Left lung (tissue), 10 donors: ENCODE data around the gene HLA-DMA. TPM values are rescaled to one million over a fixed set of nuclear protein-coding genes. Genes with fewer than 3 reads are reported as not detected.

Source experiments
- ATAC-seq: fragments of 200-7000 bp; cut with Tn5 transposase; one replicate; pipeline ENCODE4 v1.9.1; 2020; ENCODE audit warnings: moderate library complexity
- DNase-seq, 4 donors: peaks; one replicate each; pipeline ENCODE4 v3.0.0-alpha.2; 2013 to 2020
- H3K27ac ChIP-seq, 2 donors: fragments of 200-600 bp; sonication (generic) in 1 of 2; one replicate each; pipeline versions ENCODE4 v1.5.0 to v1.8.0; 2020 to 2021
- H3K27me3 ChIP-seq, 2 donors: fragments of 200-600 bp; sonication (generic) in 1 of 2; one replicate each; pipeline versions ENCODE4 v1.5.0 to v1.8.0; 2020 to 2021
- H3K36me3 ChIP-seq, 2 donors: fragments of 200-600 bp; sonication (generic) in 1 of 2; one replicate each; pipeline versions ENCODE4 v1.5.0 to v1.8.0; 2020 to 2021
- H3K4me1 ChIP-seq, 2 donors: fragments of 200-600 bp; one replicate each; pipeline ENCODE4 v1.8.0; 2021
- H3K4me3 ChIP-seq, 2 donors: fragments of 200-600 bp; sonication (generic) in 1 of 2; one replicate each; pipeline versions ENCODE4 v1.5.0 to v1.8.0; 2020 to 2021; ENCODE audit warnings: mild to moderate bottlenecking in 1 of 2
- H3K9me3 ChIP-seq, 2 donors: fragments of 200-600 bp; sonication (generic) in 1 of 2; one replicate each; pipeline versions ENCODE4 v1.5.0 to v1.8.0; 2020 to 2021
- intact Hi-C, 2 donors: fragments of 100-400 bp; cut with DNase I; formaldehyde crosslinking; loops; one replicate each; pipeline versions ENCODE4 v1.11.2 to v1.14.2; 2022
- polyA plus RNA-seq, 6 donors: library from polyadenylated mRNA; unstranded; fragments of 120-200 nt; gene quantifications; one replicate each; pipeline ENCODE4 v1.2.1, GENCODE V29; 2013; ENCODE audit not compliant: insufficient read length in 6 of 6
- total RNA-seq, 2 donors: library from RNA; stranded (reverse); fragmentation: NEBNext Ultra II Directional; extraction: Animal tissue kit (Norgen Biotek cat#: 25700); gene quantifications; one replicate each; pipeline ENCODE4 v1.2.1, GENCODE V29; 2021
- TF ChIP-seq, protein P1 (sequence below), 2 donors: fragments of 200-600 bp; sonication (generic) in 1 of 2; IDR thresholded peaks; one replicate each; pipeline versions ENCODE4 v1.5.0 to v1.8.0; 2021; ENCODE audit warnings: antibody characterized with exemption in 2 of 2
- donor health status: DM: no; HTN: yes; CAD: no.
- donor health status: DM: no; HTN: no; CAD: no.

HLA-DMA gene
- total and polyA plus RNA-seq, 8 donors, result 9.4 to 159 (median 22.0) TPM

DNA sequence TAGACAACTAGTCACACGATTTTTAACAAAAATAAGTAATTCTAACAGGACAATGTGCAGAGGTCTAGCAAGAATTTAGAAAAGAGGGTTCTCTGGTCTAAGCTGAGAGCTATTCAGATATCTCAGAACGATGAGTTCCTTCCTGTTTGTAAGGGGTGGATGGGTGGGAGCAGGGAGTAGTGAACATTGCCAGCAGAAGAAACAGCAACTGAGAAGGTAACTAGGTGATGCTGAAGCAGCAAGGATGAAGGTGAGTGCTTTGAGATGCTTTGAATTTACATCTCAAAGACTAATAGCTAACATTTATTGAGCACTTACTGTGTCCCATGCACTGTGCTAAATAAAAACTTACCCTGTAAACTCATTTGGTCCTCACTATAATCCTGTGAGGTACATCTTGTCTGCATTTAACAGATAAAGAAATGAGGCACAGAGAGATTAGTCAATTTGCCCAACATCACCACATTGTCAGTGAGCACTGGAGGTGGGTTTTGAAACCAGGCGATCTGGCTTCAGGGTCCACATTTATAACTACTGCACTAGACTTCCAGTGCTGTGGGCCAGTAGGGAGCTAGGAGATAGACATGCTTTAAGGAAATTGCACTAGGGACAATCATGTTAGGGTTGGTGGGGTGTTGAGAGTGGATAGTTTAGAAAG lies 31.2 kb upstream of the HLA-DMA start:
- H3K27ac ChIP-seq, result peak overlapping the region in 1 of 2 donors; percentile 55
- no peaks in the 10 kb centered on the region for H3K9me3 ChIP-seq
- intact Hi-C loops, result loop anchor here (5.0 to 10.0 kb wide), 2 partner anchors 49 to 97 kb away; no protein-coding TSS in a partner anchor
- peaks cover 0 to 36% of the 10 kb centered on the region in 2 donors for H3K4me1 ChIP-seq
- TF ChIP-seq, protein P1, sequence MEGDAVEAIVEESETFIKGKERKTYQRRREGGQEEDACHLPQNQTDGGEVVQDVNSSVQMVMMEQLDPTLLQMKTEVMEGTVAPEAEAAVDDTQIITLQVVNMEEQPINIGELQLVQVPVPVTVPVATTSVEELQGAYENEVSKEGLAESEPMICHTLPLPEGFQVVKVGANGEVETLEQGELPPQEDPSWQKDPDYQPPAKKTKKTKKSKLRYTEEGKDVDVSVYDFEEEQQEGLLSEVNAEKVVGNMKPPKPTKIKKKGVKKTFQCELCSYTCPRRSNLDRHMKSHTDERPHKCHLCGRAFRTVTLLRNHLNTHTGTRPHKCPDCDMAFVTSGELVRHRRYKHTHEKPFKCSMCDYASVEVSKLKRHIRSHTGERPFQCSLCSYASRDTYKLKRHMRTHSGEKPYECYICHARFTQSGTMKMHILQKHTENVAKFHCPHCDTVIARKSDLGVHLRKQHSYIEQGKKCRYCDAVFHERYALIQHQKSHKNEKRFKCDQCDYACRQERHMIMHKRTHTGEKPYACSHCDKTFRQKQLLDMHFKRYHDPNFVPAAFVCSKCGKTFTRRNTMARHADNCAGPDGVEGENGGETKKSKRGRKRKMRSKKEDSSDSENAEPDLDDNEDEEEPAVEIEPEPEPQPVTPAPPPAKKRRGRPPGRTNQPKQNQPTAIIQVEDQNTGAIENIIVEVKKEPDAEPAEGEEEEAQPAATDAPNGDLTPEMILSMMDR (IDR thresholded peaks at IDR 0.05), result no peak
- ATAC-seq (peak; percentile 3), DNase-seq (no peak)
- H3K27me3 ChIP-seq, result no peaks in the 10 kb centered on the region
- H3K4me3 ChIP-seq, result no peak overlapping the region
- peaks cover 7 to 33% of the 10 kb centered on the region in 2 donors for H3K36me3 ChIP-seq

DNA sequence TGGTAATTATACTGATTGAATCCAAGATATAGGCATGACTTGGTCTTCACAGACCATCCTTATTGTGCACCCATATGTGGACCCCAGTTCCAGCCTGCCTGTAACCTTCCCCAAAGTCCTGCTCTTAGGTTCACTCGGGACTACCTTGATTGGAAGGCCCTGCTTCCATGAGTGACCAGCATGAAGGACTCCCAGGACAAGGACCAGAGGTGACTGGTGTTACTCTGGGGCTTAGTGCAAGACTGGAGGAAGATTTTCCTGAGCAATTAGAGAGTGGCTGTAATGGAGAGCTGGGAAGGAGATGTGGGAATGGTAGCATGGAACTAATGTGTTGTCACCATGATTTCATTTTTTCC lies 30.6 kb upstream of the HLA-DMA start:
- peak overlapping the region in 1 of 2 donors; percentile 55 for H3K27ac ChIP-seq

DNA sequence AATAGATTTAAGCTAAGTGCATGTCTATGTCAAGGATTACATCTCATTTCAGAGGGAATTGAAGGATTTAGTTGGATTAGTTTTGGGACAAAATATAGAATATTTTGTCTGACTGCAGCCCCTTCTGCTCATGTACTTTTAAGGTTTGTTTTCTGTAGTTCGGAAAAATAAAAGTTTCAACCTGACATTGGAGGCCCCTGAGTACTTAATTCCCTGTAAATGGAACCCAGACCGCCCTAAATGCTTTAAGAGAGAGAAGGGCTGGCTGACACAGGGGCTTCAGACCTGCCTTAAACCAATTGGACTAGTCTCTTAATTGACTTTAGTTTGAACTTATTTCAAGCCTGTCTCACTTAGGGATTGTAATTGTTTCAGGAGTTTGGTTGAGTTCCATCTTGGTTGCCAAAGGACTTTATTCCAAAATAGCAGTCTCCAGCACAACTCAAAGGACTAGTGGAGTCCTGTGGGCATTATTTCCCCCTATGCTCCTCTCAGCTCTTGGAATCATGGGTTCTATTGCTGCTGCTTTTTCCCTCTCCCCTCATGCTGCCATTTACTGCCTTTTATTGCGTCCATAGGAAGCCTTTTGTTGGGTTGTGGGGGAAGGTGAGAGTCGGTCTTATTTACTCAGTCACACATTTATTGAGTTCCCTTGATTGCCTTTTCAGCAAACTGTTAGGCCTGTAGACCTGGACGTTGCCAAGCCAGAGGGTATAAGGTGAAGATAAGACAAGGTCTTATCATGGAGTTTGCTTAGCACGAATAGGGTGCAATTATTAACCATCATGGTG lies 30.0 kb upstream of the HLA-DMA start:
- H3K27me3 ChIP-seq, result no peaks in the 10 kb centered on the region
- TF ChIP-seq, protein P1 (IDR thresholded peaks at IDR 0.05), result no peak
- peak overlapping the region in 1 of 2 donors; percentile 55 for H3K27ac ChIP-seq
- peaks cover 7 to 45% of the 10 kb centered on the region in 2 donors for H3K36me3 ChIP-seq
- H3K9me3 ChIP-seq, result no peaks in the 10 kb centered on the region
- DNase-seq, result no peak
- ATAC-seq, result no peak
- peaks cover 0 to 46% of the 10 kb centered on the region in 2 donors for H3K4me1 ChIP-seq
- intact Hi-C loops, result loop anchor here (5.0 to 10.0 kb wide), 2 partner anchors 48 to 96 kb away; no protein-coding TSS in a partner anchor
- no peak overlapping the region for H3K4me3 ChIP-seq

More for the DNA sequence above, 30.6 kb upstream of the HLA-DMA start:
- H3K36me3 ChIP-seq, result peaks cover 7 to 39% of the 10 kb centered on the region in 2 donors
- ATAC-seq, result no peak
- intact Hi-C loops, result loop anchor here (5.0 to 10.0 kb wide), 2 partner anchors 49 to 96 kb away; no protein-coding TSS in a partner anchor
- peaks cover 0 to 40% of the 10 kb centered on the region in 2 donors for H3K4me1 ChIP-seq
- DNase-seq, result no peak
- no peaks in the 10 kb centered on the region for H3K9me3 ChIP-seq
- TF ChIP-seq, protein P1 (IDR thresholded peaks at IDR 0.05), result no peak
- no peaks in the 10 kb centered on the region for H3K27me3 ChIP-seq
- no peak overlapping the region for H3K4me3 ChIP-seq

DNA sequence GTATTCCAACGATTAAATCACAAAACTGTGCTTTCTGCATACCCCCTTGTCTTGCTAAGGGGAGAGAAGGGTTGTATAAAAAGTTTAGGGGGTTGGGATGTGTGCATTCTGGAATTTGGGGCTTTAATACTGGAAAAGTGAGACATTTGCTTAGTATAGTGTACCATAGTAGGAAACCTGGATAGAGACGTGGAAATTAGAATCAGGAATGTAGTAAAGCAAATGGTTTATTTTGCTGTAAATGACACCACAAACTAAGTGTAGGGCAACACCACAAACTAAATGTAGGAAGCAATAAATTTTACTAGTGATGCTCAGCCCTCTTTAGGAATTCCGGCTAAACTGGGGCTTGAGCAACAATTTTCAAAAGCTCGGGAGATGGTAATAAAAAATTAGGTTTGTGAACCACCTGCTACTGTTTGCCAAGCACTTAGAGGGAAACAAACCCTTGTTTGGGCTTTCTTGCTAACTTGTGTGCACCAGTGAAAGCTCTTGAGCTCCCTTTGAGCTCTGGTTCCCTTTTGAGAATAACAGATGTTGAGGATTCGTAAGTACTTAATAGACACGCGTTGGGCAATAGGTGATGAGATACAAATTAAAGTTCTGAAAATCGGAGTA lies 29.3 kb upstream of the HLA-DMA start:
- TF ChIP-seq, protein P1 (IDR thresholded peaks at IDR 0.05), result no peak
- H3K27ac ChIP-seq, result peak overlapping the region in 1 of 2 donors; percentile 20
- no peaks in the 10 kb centered on the region for H3K27me3 ChIP-seq
- H3K4me1 ChIP-seq, result peaks cover 0 to 53% of the 10 kb centered on the region in 2 donors
- intact Hi-C loops, result loop anchor here (5.0 to 10.0 kb wide), 2 partner anchors 47 to 95 kb away; no protein-coding TSS in a partner anchor
- peaks cover 11 to 52% of the 10 kb centered on the region in 2 donors for H3K36me3 ChIP-seq
- H3K4me3 ChIP-seq, result no peak overlapping the region
- DNase-seq, result peak in 1 of 4 donors; percentile 34
- ATAC-seq, result peak; percentile 11
- no peaks in the 10 kb centered on the region for H3K9me3 ChIP-seq
